ENCODE measurements around the gene MED25.
A peak's percentile ranks its signal among the peaks of the same experiment; 100 is the strongest.

Gene MED25

GRCh38 chr19:49859682-49860335 is 41.7 kb downstream of the MED25 start:
- no peak for DNase-seq

DNA sequence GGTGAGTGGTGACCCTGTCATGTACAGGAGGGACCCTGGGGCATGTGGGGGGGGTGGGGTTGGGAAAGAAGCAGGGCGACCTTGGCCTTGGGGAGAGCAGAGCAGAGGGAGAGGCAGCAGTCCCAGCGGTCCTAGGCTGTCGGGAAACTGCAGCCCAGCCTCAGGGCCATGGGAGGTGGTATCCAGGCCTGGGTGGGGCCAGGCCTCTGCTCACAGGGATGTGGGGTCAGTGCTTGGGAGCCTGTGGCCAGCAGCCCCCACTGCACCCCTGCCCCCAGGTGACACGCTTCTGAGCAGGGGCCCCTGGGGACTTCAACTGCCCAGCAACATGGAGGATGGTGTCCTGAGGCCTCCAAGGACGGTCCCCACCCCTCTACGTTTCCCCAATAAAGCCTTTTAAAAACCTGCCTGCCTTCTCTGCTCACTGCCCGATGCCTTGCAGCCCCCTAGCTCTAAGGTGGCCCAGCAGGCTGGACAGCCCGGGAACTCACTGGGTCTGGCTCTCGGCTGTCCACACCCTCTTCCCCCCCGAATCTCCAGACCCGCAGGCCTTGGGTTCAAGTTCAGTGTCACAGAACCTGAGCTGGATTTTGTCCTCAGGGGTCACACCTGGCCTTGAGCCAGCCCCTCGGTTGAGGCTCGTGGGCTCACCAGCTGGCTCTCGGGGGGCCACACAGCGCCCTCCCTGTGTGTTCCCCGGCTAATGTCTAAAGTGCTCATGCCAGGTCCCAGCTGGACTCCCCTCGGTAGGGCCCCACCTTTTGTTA is 42.4 kb downstream of the MED25 start:
- no peak for DNase-seq

DNA sequence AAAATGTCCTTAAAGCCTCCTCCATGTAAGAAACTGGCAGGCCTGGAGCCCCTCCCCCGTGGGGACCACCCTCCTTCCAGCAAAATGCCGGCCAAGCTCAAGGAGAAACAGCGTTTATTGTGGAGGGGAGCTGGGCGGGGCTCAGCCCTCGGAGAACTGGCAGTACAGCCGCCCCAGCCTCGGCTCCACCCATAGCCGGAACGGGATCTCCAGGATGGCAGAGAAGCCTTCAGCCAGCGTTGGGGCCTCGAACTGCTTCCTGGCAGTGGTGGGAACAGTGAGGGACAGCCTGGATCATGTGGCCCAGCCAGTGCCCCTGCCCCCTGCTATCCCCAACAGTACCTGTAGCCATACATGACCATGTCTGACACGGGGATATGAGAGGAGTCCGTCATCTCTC is 43.0 kb downstream of the MED25 start:
- DNase-seq, result no peak

GRCh38 chr19:49861541-49862378 is 43.7 kb downstream of the MED25 start:
- DNase-seq, result no peak

GRCh38 chr19:49862391-49863253 is 44.5 kb downstream of the MED25 start:
- no peak for DNase-seq

DNA sequence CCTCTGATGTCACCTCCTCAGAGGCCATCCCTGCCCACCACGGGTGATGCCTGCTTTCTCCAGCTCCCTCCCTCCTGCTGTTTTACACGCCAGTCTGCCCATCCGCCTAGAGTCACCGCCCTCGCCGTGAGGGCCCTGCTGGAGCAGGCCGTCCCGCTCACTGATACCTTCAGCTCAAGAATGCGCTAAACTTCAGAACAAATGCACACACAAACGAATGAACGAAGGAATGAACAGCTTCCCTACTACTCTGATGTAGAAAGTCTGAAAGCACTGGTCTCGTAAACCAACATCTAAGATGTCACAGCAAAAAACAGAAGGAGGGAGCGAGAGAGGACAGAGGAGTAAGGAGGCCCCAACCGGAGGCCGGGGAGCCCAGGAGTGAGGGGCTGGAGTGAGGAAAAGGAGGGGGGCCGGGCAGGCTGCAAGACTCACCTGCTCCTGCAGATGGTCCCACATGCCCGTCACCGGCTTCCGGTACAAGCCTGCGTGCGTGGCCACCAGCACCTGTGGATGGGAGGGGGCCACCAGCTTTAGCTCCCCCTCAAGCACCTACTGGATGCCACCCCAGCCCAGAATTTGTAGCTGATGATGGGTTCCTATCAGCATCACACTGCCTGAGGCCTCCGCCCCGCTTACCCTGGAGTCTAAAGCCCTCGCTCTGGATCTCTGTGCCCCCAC is 45.3 kb downstream of the MED25 start:
- DNase-seq, result no peak

DNA sequence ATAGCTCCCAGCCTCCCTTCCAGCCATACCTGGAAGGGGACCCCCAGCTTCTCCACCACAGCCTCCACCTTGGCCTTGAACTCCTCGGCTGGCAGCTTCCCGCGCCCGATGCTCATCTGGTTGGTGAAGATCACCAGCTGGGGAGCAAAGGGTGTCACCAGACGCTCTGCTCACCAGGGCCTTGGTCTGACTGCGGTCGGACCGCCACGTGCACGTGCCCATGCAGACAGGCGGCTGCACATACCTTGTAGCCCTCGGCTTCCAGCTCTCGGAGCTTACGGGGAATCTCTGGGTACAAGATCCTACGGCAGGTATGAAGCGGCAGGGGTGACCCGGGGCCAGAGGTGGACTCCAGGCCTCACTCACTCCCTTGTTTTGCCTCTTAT is 45.8 kb downstream of the MED25 start:
- DNase-seq, result no peak

DNA sequence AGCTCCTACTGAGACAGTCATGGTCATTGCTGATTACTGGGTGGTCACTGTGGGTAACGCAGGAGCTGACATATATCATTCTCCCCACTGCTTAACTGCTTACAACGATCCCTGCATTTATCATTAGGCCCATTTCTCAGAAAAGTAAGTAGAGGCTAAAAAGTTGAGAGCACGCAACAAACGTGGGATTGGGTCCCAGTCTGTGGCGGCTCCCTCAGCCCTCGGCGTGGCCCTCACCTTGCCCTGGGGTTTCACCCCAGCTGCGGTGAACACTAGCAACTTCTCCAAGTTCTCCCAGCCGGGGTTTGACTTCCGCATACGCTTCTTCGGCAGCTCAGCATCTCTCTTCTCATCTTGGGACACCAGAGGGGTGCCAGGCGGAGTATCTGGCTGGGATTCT is 46.8 kb downstream of the MED25 start:
- no peak for DNase-seq

GRCh38 chr19:49866933-49867782 is 49.1 kb downstream of the MED25 start, which contains the start of gene PNKP:
PNKP (minus strand) TSS chr19:49867576; CDS start chr19:49867204, 372 bp downstream.
- peak; percentile 87 for DNase-seq

DNA sequence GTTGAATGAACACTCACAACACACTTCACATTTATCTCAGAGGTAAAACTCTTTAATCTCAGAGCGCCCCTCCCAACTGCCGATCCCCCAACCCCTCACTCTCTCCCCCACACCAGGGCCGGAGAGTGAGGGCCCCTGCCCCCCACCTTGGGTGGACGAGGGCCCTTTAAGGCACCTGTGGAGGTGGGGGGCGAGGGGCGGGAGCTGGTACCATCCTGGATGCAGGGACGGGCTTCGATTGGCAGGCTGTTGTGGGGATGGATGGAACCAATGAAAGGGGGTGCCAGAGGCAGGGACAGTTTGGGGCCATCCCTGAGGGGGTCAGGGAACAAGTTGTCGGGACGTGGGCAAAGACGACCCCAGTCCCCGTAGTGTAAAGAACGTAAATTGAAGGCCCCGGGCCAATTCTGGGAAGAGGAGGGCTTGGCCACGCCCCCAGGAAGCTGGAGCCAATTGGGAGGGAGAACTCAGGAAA is 51.0 kb downstream of the MED25 start:
- no peak for DNase-seq

GRCh38 chr19:49869484-49870308 is 51.6 kb downstream of the MED25 start:
- DNase-seq, result peak; percentile 100

DNA sequence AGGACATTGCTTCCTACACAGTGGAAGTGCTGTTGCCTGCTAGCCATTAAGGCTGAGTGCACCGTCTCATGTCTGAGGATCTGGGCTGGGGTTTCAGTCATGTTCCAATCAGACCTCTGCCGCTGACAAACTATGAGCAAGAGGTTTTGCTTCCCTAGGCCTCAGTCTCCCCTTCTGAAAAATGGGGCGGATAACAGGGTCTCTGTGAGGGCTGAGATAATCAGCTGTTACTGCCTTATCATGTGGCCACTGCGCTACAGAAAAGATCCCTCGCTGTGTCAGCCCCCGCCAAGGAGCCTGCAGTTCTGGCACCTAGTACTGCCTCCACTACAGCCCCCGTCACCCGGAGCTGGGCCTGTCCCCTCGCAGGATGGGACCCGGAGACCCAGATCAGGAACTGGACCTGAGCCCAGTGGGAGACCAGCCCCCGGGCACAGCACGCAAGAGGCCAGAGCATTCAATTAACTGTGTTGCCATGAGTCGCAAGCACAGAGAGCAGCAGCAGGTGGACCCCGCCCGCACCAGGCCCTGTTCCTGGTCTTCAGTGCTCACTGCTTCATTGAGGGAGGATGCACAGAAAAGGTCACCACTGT is 52.3 kb downstream of the MED25 start:
- DNase-seq, result no peak

DNA sequence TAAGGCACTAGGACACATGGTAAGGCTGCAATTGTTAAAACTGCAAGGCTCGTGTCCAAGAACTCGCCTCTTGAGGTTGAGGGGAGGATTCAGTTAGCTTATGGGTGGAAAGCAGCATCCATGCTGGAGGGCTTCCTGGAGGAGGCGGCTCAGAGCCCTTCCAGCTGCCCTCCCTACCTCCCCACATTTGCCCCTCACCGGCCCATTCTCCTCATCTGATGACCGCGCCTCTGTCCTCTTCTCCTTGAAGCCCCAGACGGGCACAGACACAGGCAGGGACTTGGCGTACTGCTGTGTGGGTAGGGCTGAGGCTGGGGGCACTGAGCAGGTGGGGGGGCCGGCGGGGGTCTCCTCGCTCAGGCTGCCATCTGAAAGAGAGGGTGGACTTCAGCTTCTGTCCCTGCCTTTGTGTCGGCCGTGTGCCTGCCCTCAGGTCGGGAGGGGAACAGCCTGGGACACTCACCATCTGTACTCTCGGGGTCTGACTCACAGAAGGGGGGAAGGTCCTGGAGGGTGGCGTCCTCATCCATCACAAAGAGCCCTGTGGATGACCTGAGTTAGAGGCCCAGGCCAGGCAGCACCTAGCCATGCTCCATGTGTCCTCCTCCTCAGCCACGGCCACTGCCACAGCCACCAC is 53.4 kb downstream of the MED25 start:
- no peak for DNase-seq

DNA sequence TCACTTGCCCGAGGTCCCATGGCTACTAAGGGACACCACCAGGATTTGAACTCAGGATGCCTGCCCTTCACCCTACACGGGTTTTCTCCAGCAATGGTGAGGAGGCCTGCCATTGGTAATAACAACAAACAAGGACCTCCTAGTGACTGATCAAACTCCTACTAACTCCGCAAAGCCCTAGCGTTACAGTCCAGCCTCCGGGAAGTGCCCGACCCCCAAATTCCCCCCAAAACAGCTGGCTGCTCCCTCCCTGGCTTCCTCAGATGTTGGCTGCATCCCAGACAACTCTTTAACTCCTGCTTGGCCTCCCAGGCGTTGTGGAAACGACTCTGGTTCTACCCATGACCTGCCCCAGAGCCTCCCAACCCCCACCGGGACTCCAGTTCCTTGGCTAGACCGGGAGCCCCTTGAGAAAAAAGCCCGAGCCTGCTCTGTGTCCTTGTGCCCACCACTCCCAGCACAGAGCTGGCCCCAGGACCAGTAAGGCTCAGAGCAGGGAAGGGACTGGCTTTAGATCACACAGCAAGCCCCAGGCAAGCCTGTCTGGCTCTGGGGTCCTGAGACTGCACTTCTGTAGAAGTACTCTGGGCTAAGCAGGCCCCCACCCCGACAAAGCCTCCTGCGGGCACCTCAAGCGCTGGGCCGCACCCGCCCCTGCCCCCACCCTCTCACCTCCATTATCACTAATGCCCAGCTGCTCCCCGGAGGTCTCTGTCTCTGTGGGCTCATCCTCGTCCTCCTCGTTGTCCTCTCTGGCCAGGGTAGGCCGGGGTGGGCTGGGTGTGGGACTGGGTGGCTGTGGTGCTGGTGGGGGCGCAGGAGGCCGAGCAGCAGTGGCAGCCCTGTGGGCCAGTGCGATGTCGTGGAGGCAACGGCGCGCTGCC is 54.4 kb downstream of the MED25 start:
- no peak for DNase-seq

- no peak for DNase-seq
Observed at GRCh38 chr19:49873129-49873521, 55.0 kb downstream of the MED25 start.

GRCh38 chr19:49873834-49874233 is 55.7 kb downstream of the MED25 start:
- DNase-seq, result no peak

DNA sequence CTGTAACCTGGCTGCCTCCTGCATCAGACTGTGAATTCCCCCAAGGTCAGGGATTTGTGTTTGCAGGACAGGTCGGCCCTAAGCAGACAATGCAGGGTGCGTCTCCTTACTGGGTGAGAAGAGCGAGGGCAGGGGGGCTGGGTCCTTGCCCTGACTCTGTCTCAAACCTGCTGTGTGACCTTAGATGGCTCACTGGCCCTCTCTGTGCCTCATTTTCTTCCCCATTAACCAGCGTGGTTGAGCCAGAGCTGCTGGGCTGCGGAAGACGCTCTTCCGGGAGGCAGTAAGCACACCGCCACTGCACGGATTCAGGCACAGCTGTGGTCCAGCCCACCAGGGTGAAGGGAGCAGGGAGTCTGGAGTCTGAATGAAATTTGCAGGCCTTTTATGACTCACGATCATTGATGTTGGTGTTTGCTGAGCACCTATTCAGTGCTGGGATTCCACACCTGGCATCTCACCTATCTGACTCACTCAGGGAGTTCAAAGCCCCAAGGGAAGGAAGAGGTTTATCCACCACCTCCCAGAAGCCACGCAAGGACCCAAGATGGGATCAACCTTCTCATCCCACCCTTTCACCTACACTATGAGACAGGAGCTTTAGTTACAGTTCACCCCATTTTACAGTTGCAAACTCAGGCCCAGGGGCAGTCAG is 56.5 kb downstream of the MED25 start:
- no peak for DNase-seq
